IMR-90 (cell line): ENCODE data around the gene SORBS1. TPM values are rescaled to one million over a fixed set of nuclear protein-coding genes. Genes with fewer than 3 reads are reported as not detected.

Source experiments
- ATAC-seq: fragments of 200-7000 bp; cut with Tn5 transposase; 2 replicates; pipeline ENCODE4 v1.9.1; 2020; ENCODE audit warnings: low read depth, mild to moderate bottlenecking, moderate library complexity
- BruUV-seq: library from RNA; stranded (reverse); fragments of 400-500 nt; replicated peaks from 2 replicates; lab custom pipeline; 2021; lab: Mats Ljungman, UMichigan
- CTCF ChIA-PET: fragments of 300-600 bp; formaldehyde crosslinking; extraction: SDS; loops from one replicate; lab custom pipeline; 2021; ENCODE audit warnings: antibody characterized with exemption; lab: Yijun Ruan, JAX
- POLR2A ChIA-PET: fragments of 300-600 bp; sonication (Branson Sonifier 250); formaldehyde crosslinking; loops from one replicate; lab custom pipeline; 2022; ENCODE audit warnings: antibody characterized with exemption; ENCODE audit not compliant: unreplicated experiment; lab: Charles Lee
- DNase-seq: peaks from one replicate; pipeline ENCODE4 v3.0.0; 2013
- H2AFZ ChIP-seq: replicated peaks from 2 replicates; pipeline ENCODE3; 2013; ENCODE audit warnings: low read length, mild to moderate bottlenecking; ENCODE audit not compliant: poor library complexity
- H2AK5ac ChIP-seq: 2 replicates; pipeline ENCODE4 v1.6.1; 2013; ENCODE audit warnings: low read depth, low read length, inconsistent platforms
- H2AK9ac ChIP-seq: replicated peaks from 2 replicates; pipeline ENCODE3; 2013; ENCODE audit warnings: mild to moderate bottlenecking, low read depth, low read length, moderate library complexity; ENCODE audit not compliant: poor library complexity
- H2BK120ac ChIP-seq: 2 replicates; pipeline ENCODE4 v1.6.1; 2013; ENCODE audit warnings: low read depth, low read length, inconsistent platforms
- H2BK15ac ChIP-seq: 3 replicates; pipeline ENCODE4 v1.6.1; 2013; ENCODE audit warnings: low read depth, low read length, inconsistent platforms
- H2BK20ac ChIP-seq: 2 replicates; pipeline ENCODE4 v1.6.1; 2013; ENCODE audit warnings: low read depth, mild to moderate bottlenecking, inconsistent platforms, low read length, moderate library complexity
- H2BK5ac ChIP-seq: 2 replicates; pipeline ENCODE4 v1.6.1; 2013; ENCODE audit warnings: mild to moderate bottlenecking, low read depth, low read length, inconsistent platforms; ENCODE audit not compliant: poor library complexity, severe bottlenecking
- H3K14ac ChIP-seq: replicated peaks from 2 replicates; pipeline ENCODE4 v1.6.1; 2013; ENCODE audit warnings: low read depth, low read length, inconsistent platforms
- H3K18ac ChIP-seq: 2 replicates; pipeline ENCODE4 v1.6.1; 2013; ENCODE audit warnings: low read depth, low read length, control low read depth
- H3K23ac ChIP-seq: 2 replicates; pipeline ENCODE4 v1.6.1; 2013; ENCODE audit warnings: low read depth, low read length, inconsistent platforms
- H3K27ac ChIP-seq: 2 replicates; pipeline ENCODE4 v1.5.1; 2013; ENCODE audit warnings: mild to moderate bottlenecking, control low read depth, low read length; ENCODE audit not compliant: insufficient read depth
- H3K27me3 ChIP-seq: 2 replicates; pipeline ENCODE4 v1.6.1; 2013; ENCODE audit warnings: low read length; ENCODE audit not compliant: control insufficient read depth, insufficient read depth
- H3K36me3 ChIP-seq: 2 replicates; pipeline ENCODE4 v1.6.1; 2013; ENCODE audit warnings: low read length, mixed read lengths; ENCODE audit not compliant: control insufficient read depth, insufficient read depth
- H3K4ac ChIP-seq: 2 replicates; pipeline ENCODE4 v1.6.1; 2013; ENCODE audit warnings: low read depth, low read length, inconsistent platforms
- H3K4me1 ChIP-seq: 2 replicates; pipeline ENCODE4 v1.6.1; 2013; ENCODE audit warnings: low read length, mixed read lengths; ENCODE audit not compliant: control insufficient read depth, insufficient read depth
- H3K4me2 ChIP-seq: 2 replicates; pipeline ENCODE4 v1.6.1; 2013; ENCODE audit warnings: low read depth, mild to moderate bottlenecking, control low read depth, low read length, moderate library complexity
- H3K4me3 ChIP-seq: 2 replicates; pipeline ENCODE4 v1.5.1; 2013; ENCODE audit warnings: low read depth, mild to moderate bottlenecking, control low read depth, low read length, moderate library complexity; ENCODE audit not compliant: insufficient read depth
- H3K56ac ChIP-seq: 2 replicates; pipeline ENCODE4 v1.6.1; 2013; ENCODE audit warnings: low read length, inconsistent platforms; ENCODE audit not compliant: insufficient read depth; ENCODE audit errors: extremely low read depth
- H3K79me1 ChIP-seq, 2 experiments: 2 replicates each; pipeline ENCODE4 v1.6.1; 2013; ENCODE audit warnings: low read length in 2 of 2, inconsistent platforms in 1 of 2, low read depth in 1 of 2
- H3K9ac ChIP-seq: 2 replicates; pipeline ENCODE4 v1.6.1; 2013; ENCODE audit warnings: low read depth, low read length, control low read depth
- H3K9me1 ChIP-seq: 2 replicates; pipeline ENCODE4 v1.6.1; 2013; ENCODE audit warnings: low read length, inconsistent platforms; ENCODE audit not compliant: insufficient read depth
- H3K9me3 ChIP-seq: 2 replicates; pipeline ENCODE4 v1.6.1; 2013; ENCODE audit warnings: low read length; ENCODE audit not compliant: control insufficient read depth, insufficient read depth
- H4K20me1 ChIP-seq: 2 replicates; pipeline ENCODE4 v1.6.1; 2013; ENCODE audit warnings: low read length, inconsistent platforms; ENCODE audit not compliant: insufficient read depth
- H4K5ac ChIP-seq: 2 replicates; pipeline ENCODE4 v1.6.1; 2013; ENCODE audit warnings: mild to moderate bottlenecking, low read depth, low read length, control low read depth
- H4K8ac ChIP-seq, 2 experiments: 2 replicates each; pipeline ENCODE4 v1.6.1; 2013; ENCODE audit warnings: low read depth in 2 of 2, low read length in 2 of 2, control low read depth in 1 of 2, inconsistent platforms in 1 of 2
- H4K91ac ChIP-seq: 2 replicates; pipeline ENCODE4 v1.6.1; 2013; ENCODE audit warnings: low read depth, low read length, inconsistent platforms; ENCODE audit not compliant: insufficient read depth
- BHLHE40 ChIP-seq: fragments of 150-350 bp; IDR thresholded peaks from 2 replicates; pipeline ENCODE4 v1.6.1; 2016; ENCODE audit warnings: mild to moderate bottlenecking, low read depth, low read length
- CEBPB ChIP-seq: IDR thresholded peaks from 2 replicates; pipeline ENCODE4 v1.6.1; 2012; ENCODE audit warnings: low read depth, low read length, improper control_type of control experiment
- CHD1 ChIP-seq: IDR thresholded peaks from 2 replicates; pipeline ENCODE4 v1.6.1; 2012; ENCODE audit warnings: low read depth, low read length, improper control_type of control experiment
- CTCF ChIP-seq: conservative IDR thresholded peaks from 2 replicates; pipeline ENCODE4 v1.5.1; 2012; ENCODE audit warnings: mild to moderate bottlenecking, low read depth, low read length, improper control_type of control experiment
- ELK1 ChIP-seq: fragments of 150-350 bp; IDR thresholded peaks from 2 replicates; pipeline ENCODE4 v1.6.1; 2016; ENCODE audit warnings: low read depth, mild to moderate bottlenecking, low read length, moderate library complexity, borderline replicate concordance
- FOS ChIP-seq: fragments of 150-350 bp; IDR thresholded peaks from 2 replicates; pipeline ENCODE4 v1.6.1; 2016; ENCODE audit warnings: low read depth, low read length
- MAFK ChIP-seq: IDR thresholded peaks from 2 replicates; pipeline ENCODE4 v1.6.1; 2012; ENCODE audit warnings: low read depth, low read length, improper control_type of control experiment
- MAZ ChIP-seq: IDR thresholded peaks from 2 replicates; pipeline ENCODE4 v1.6.1; 2012; ENCODE audit warnings: low read depth, mild to moderate bottlenecking, low read length, improper control_type of control experiment, moderate library complexity, borderline replicate concordance
- MXI1 ChIP-seq: IDR thresholded peaks from 2 replicates; pipeline ENCODE4 v1.6.1; 2012; ENCODE audit warnings: low read depth, mild to moderate bottlenecking, low read length, moderate library complexity, borderline replicate concordance
- NFE2L2 ChIP-seq: fragments of 150-350 bp; IDR thresholded peaks from 2 replicates; pipeline ENCODE4 v1.6.1; 2016; ENCODE audit warnings: low read depth, mild to moderate bottlenecking, low read length
- POLR2A ChIP-seq: IDR thresholded peaks from 2 replicates; pipeline ENCODE4 v1.6.1; 2012; ENCODE audit warnings: mild to moderate bottlenecking, low read depth, low read length
- RAD21 ChIP-seq: IDR thresholded peaks from 2 replicates; pipeline ENCODE4 v1.6.1; 2012; ENCODE audit warnings: low read length, improper control_type of control experiment
- RCOR1 ChIP-seq: IDR thresholded peaks from 2 replicates; pipeline ENCODE4 v1.6.1; 2012; ENCODE audit warnings: mild to moderate bottlenecking, low read length, improper control_type of control experiment; ENCODE audit not compliant: insufficient replicate concordance
- RFX5 ChIP-seq: IDR thresholded peaks from 2 replicates; pipeline ENCODE4 v1.8.0; 2012; ENCODE audit warnings: low read depth, mild to moderate bottlenecking, low read length, moderate library complexity
- SMC3 ChIP-seq: fragments of 150-350 bp; IDR thresholded peaks from 2 replicates; pipeline ENCODE4 v1.6.1; 2016; ENCODE audit warnings: low read depth, mild to moderate bottlenecking, antibody characterized with exemption, low read length, moderate library complexity
- USF2 ChIP-seq: fragments of 150-350 bp; IDR thresholded peaks from 2 replicates; pipeline ENCODE4 v1.6.1; 2017; ENCODE audit warnings: mild to moderate bottlenecking, antibody characterized with exemption, low read length, low read depth
- WGBS, 2 experiments: methylation state at CpG; one replicate each; pipeline versions ENCODE4 v1.1.5 to v1.1.7; 2013; ENCODE audit warnings: missing lambda C conversion rate in 2 of 2; ENCODE audit not compliant: insufficient read length in 1 of 2; ENCODE audit errors: extremely low coverage in 2 of 2; 5-methylcytosine and 5-hydroxymethylcytosine counted together
- dilution Hi-C: fragments of 300-500 bp; cut with HindIII; formaldehyde crosslinking; loops from one replicate; pipeline ENCODE4 v1.14.3; 2018; ENCODE audit warnings: low sequenced_read_pairs; ENCODE audit not compliant: unreplicated experiment
- in situ Hi-C: fragments of 300-500 bp; cut with MboI; formaldehyde crosslinking; loops from 3 replicates; pipeline ENCODE4 v1.14.3; 2019; ENCODE audit warnings: low sequenced_read_pairs, inconsistent platforms, mixed read lengths
- intact Hi-C: fragments of 100-400 bp; cut with micrococcal nuclease; formaldehyde crosslinking; loops from 2 replicates; pipeline ENCODE4 v1.10.0; 2022
- polyA plus RNA-seq, 3 experiments: library from polyadenylated mRNA; depleted of rRNA; stranded (reverse); fragments of >200 nt; gene quantifications; 2 replicates each; pipeline ENCODE4 v1.2.3, GENCODE V29; 2012; ENCODE audit warnings: low replicate concordance in 1 of 3
- total RNA-seq: library from RNA; depleted of rRNA; stranded (reverse); fragments of >200 nt; gene quantifications from 2 replicates; pipeline ENCODE4 v1.2.3, GENCODE V29; 2012

The SORBS1 gene
- total and polyA plus RNA-seq, 2 of the 4 experiments (the other 2 are of a cell fraction): 0.18 to 0.32 TPM

GRCh38 chr10:95505084-95505610 is 56.0 kb downstream of the SORBS1 start:
- Histone ChIP-seq H2BK120ac (no peak overlapping the region), H2BK5ac (no peak overlapping the region), H2AK5ac (no peak overlapping the region), H3K36me3 (no peaks in the 10 kb centered on the region), H3K27me3 (no peaks in the 10 kb centered on the region), H3K9me3 (no peaks in the 10 kb centered on the region), H4K91ac (no peak overlapping the region), H3K79me1 (no peaks in the 10 kb centered on the region), H3K9ac (no peak overlapping the region), H2AK9ac (no peak overlapping the region), H3K23ac (no peak overlapping the region), H3K4me1 (0 out of 2 replicates have a peak, but pooled peaks cover 2% of the 10 kb centered on the region), H3K4me2 (no peak overlapping the region), H4K8ac (no peak overlapping the region), H2AFZ (no peak overlapping the region), H4K20me1 (no peaks in the 10 kb centered on the region), H2BK15ac (no peak overlapping the region), H3K14ac (no peak overlapping the region), H3K27ac (no peak overlapping the region), H3K4me3 (no peak overlapping the region), H3K9me1 (no peaks in the 10 kb centered on the region), H2BK20ac (no peak overlapping the region), H4K5ac (no peak overlapping the region), H3K4ac (no peak overlapping the region), H3K18ac (no peak overlapping the region), H3K56ac (no peak overlapping the region)
- intact Hi-C loops: no loop called here
- in situ Hi-C loops: no loop called here
- dilution Hi-C loops: no loop called here
- no CpG with 5 or more reads among the region's 5 CpGs for WGBS, 2 experiments
- ChIA-PET POLR2A (no interaction called here), CTCF (no interaction called here)
- BruUV-seq: no TSS peak
- no peak for ATAC-seq
- no peak for DNase-seq
- TF ChIP-seq BHLHE40 (no peak), USF2 (no peak), MAFK (no peak), POLR2A (no peak), MAZ (no peak), NFE2L2 (no peak), CHD1 (no peak), CEBPB (no peak), RAD21 (no peak), RCOR1 (no peak), FOS (no peak), ELK1 (no peak), CTCF (no peak), RFX5 (no peak), MXI1 (no peak), SMC3 (no peak)
